Measurements from ENCODE around the gene ALG9. TPM values are rescaled to one million over a fixed set of nuclear protein-coding genes. Genes with fewer than 3 reads are reported as not detected.

ALG9 gene, protein sequence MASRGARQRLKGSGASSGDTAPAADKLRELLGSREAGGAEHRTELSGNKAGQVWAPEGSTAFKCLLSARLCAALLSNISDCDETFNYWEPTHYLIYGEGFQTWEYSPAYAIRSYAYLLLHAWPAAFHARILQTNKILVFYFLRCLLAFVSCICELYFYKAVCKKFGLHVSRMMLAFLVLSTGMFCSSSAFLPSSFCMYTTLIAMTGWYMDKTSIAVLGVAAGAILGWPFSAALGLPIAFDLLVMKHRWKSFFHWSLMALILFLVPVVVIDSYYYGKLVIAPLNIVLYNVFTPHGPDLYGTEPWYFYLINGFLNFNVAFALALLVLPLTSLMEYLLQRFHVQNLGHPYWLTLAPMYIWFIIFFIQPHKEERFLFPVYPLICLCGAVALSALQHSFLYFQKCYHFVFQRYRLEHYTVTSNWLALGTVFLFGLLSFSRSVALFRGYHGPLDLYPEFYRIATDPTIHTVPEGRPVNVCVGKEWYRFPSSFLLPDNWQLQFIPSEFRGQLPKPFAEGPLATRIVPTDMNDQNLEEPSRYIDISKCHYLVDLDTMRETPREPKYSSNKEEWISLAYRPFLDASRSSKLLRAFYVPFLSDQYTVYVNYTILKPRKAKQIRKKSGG
- total RNA-seq: 14.5 TPM
- long read RNA-seq, partial matches to known transcripts: 2 of 8 reads
- long read RNA-seq, other reads (novel, unspliced or antisense): 1 of 8 reads

DNA sequence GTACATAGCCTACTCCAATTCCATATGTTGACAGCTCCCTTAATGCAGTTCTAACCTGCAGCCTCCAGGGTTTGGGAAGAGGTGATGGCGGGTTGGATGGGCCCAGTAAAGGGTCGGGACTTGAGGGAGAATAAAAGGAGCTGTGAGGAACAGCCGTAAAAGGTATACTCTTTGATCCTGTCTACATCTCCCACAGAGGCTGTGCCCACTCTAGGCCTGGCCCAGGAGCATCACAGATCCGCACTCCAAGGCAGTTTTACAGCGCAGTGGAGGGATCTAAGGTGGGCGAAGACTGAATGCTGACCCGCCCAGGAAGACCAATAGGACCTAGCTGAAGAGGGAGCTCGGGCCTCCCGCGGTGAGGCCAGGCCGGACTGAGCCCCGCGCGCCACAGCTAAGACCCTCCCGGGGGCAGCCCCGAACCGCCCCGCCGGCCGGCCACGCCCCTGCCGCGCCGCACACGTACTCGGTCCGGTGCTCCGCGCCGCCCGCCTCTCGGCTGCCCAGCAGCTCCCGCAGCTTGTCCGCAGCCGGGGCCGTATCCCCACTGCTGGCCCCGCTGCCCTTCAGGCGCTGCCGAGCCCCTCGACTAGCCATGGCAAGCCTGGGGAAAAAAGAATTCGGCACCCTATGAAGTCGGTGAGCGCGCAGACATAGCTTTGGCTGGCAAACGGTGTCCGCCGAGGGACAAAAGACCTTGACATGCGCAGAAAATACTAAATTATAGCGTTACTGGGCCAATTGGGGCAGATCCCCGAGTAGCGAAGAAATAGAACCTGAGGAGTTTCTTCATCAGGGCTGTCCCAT, at the start of gene ALG9:
ALG9 (minus strand) TSS at position 696 of the 807 bp plus-strand sequence; CDS start at position 597, 99 bp downstream.
- DNase-seq (ENCODE audit: missing footprints): peak; percentile 87
- intact Hi-C loops (cut with DNase I): no loop called here
- peak; percentile 94 for ATAC-seq

DNA sequence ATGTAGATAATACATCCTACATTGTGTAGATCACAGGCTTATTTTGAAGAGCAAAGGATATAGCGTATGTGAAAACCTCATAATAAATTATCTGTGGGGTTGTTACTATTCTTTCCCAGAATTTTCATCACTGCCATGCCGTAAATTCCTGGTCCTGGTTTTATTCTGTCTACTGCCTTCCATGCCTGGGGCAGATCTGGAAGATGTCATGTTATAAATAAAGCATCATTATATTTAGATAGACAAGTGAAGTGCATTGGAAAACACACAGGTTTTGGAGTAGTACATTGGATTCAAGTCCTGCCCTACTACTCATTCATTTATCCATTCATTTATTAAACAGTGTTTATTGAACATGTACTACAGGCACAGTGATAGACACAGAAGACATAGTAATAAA, 49.5 kb upstream of the ALG9 start:
- intact Hi-C loops (cut with DNase I): loop anchor here (10.0 kb wide), 1 partner anchor 254 kb away; the partner anchor contains the start of gene BCO2
- ATAC-seq: no peak

DNA sequence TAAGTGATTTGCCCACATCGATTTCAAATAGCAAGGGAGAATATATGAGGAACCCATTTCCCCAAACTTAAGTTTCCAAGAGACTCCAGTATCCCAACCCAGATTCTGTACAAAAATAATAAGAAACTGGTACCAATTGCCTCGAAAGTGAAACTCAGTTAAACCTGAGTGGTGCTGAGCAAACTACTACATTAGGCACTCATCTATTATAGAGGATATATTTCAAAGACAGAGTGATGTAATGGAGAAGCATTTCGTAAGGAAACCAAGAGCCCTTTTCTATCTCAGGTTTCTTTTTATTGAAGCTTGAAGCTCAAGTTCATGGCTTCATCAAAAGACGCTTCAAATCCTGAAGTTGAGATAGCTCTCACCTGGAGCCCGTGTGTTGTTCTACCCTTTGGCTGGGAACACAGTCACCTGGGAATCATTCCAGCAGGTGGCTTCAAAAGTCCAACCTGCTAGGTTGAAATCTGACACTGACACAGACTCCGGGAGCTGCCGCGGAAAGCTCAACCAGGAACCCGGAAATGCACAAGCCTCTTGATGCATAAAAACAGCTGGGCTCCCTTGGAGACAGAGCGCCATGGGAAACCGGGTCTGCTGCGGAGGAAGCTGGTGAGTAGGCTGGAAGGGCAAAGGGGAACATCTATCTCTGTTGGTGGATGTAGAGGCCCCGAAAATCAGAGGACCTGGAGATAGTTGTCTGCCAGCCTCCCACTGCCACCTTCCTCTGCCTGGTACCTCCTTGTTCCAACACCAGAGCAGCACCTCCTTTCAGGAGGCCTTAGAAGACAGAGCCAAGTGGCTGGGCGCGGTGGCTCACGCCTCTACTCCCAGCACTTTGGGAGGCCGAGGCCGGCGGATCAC, 47.2 kb upstream of the ALG9 start, which contains the start of gene C11orf52:
C11orf52 (plus strand) TSS at position 524 of the 867 bp plus-strand sequence; CDS start at position 584, 60 bp downstream.
- no peak for ATAC-seq
- no peak for DNase-seq (ENCODE audit: missing footprints)
- intact Hi-C loops (cut with DNase I): no loop called here

More for the DNA sequence above, 49.5 kb upstream of the ALG9 start:
- DNase-seq (ENCODE audit: missing footprints): no peak

DNA sequence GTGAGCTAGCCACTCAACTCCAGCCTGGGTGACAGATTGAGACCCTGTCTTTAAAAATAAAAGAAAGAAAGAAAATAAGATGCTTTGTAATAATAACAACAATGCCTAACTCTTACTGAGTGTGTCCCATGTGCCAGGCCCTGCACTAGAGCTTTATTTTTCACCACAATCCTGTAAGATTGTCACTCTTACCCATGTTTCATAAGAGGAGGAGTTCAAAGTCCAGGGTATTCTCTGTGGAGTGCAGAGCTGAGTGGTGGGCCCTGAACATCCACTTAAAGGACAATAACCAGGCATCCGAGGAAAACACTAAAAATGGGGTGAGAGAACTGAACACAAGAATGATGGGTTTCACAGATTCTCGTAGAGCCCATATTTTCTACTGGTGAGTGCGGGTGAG, 46.4 kb upstream of the ALG9 start:
- no peak for ATAC-seq
- intact Hi-C loops (cut with DNase I): no loop called here

DNA sequence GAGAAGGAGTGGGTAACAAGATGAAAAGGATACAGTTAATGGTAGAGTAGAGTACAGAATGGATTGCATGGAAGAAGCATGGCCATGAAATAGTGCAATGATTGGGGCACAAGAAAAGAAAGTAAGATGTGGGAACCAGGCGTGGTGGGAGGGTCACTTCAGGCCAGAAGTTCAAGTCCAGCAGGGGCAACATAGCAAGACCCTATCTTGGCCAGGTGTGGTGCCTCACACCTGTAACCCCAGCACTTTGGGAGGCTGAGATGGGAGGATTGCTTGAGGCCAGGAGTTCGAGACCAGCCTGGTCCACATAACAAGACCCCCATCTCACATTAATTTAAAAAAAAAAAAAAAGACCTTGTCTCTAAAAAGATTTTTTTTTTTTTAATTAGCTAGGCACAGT, 45.9 kb upstream of the ALG9 start:
- intact Hi-C loops (cut with DNase I): no loop called here
- no peak for DNase-seq (ENCODE audit: missing footprints)
- ATAC-seq: no peak

More for the DNA sequence above, 46.4 kb upstream of the ALG9 start:
- DNase-seq (ENCODE audit: missing footprints): no peak

DNA sequence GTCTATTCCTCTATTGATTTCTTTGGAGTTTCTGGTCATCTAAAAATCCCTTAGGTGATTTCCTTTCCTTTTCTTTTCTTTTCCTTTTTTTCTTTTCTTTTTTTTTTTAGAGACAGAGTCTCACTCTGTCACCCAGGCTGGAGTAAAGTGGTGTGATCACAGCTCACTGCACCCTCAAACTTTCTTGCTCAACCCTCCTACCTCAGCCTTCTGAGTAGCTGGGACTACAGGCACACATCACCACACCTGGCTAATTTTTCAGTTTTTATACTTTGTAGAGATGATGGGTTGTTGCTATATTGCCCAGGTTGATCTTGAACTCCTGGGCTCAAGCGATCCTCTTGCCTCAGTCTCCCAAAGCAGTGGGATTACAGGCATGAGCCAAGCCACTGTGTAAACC, 45.4 kb upstream of the ALG9 start:
- intact Hi-C loops (cut with DNase I): no loop called here
- DNase-seq (ENCODE audit: missing footprints): no peak
- ATAC-seq: no peak

DNA sequence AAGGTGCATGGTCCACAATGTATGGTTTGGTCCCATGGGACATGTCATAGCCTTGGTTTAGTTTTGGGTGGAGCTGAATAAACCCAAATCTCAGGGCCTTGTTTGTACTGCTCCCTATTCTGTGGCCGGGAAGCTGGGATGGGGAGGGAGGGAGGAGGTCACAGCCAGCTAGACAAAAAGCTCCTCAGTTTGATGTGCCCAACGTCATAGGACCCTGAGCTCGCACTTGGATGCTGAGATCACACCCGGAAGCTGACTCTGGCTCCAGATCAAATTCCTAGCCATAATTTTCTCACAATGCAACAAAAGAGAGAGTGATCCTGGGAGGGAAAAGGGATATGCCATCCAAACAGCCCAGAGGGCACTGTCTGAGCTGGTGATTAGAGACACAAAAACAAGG, 42.6 kb upstream of the ALG9 start:
- peak; percentile 27 for ATAC-seq
- intact Hi-C loops (cut with DNase I): no loop called here
- no peak for DNase-seq (ENCODE audit: missing footprints)

DNA sequence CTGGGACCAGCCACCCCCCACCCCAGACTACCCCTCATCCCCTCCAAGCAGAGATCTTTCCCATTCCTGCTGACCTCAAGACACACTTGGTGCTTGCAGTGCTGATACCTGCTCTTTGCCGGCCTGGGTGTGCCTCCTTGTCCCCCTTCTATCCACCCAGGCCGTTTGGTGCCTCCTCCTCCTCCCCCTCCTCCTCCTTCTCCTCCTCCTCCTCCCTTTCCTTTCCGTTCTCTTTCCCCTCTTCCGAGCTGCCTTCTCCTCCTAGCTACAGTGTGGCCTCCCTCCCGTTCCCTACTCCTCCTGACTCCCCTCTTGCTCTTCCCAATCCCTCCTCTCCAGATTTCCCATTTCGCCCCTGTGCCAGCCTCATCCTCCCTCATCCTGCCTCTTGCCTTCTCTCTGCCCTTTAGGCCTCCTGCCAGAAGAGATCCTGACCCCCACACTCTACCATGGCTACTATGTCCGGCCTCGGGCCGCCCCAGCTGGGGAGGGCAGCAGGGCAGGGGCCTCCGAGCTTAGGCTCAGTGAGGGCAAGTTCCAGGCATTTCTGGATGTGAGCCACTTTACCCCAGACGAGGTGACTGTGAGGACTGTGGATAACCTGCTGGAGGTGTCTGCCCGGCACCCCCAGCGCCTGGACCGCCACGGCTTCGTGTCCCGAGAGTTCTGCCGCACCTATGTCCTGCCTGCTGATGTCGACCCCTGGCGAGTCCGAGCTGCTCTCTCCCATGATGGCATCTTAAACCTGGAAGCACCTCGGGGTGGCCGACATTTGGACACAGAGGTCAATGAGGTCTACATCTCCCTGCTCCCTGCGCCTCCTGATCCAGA, 41.9 kb upstream of the ALG9 start:
- DNase-seq (ENCODE audit: missing footprints): peak; percentile 67
- intact Hi-C loops (cut with DNase I): no loop called here
- ATAC-seq: peak; percentile 26

DNA sequence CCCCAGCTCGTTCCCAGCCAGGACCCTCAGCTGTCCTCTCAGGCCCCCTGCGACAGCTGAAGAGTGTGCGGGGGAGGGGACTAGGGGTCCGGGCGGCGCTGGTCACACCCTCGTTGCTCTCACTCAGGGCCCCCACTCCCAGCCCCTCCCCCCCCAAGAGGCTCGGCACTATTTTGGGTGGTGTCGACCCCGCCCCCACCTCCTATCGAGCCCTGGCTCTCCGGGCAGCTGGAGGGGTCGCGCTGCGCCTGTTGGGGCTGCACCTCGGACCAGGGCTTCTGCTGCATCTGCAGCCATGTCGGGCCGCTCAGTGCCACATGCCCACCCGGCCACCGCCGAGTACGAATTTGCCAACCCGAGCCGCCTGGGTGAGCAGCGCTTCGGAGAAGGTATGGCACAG, 41.2 kb upstream of the ALG9 start, which contains the start of gene HSPB2:
HSPB2 (plus strand) TSS at position 200 of the 400 bp plus-strand sequence; CDS start at position 296, 96 bp downstream.
- ATAC-seq (peak; percentile 11), DNase-seq (ENCODE audit: missing footprints) (peak; percentile 70)
- intact Hi-C loops (cut with DNase I): loop anchor here (1.0 kb wide), 1 partner anchor 33 kb away; the partner anchor contains the start of genes CFAP68 and FDXACB1

DNA sequence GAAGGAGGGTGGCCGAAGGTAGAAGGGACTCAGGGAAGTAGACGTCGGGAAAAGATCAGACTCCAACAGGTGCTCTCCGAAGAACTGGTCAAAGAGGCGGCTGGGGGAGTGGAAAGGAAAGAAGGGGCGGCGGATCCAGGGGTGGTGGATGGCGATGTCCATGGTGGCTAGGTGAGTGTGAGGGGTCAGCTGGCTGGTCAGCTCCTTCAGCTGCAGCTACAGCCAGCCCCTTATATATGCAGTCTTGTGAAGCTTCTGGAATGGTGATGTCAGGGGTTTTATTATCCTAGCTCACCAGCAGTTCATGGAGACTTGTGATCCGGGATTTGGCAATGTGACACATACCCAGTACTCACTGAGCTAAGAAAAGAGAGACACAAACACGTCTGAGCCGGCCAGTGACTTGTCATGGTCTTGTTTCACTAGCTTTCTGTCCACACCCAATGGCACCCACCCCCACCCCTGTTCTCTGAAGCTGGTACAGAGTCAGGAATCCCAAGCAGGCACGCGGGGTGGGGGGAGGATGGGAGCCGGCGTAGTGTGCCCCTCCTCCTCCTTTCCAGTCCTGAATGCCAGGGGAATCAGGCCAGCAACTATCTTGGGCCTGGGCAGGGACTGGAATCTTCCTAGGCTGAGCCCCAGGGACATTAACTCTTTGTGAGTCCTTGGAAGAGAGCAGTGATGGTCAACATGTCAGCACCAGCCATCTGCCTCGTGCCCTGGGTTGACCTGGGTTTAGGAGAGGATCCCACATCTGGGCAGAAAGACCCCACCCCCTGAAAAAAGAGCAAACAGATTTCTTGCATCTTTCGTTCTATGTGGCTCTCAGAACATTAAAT, 40.4 kb upstream of the ALG9 start, which contains the start of gene CRYAB:
CRYAB (minus strand) TSS at position 208 of the 839 bp plus-strand sequence; CDS start at position 162, 46 bp downstream.
- ATAC-seq: peak; percentile 84
- intact Hi-C loops (cut with DNase I): loop anchor here (1.0 kb wide), 1 partner anchor 32 kb away; the partner anchor contains the start of genes CFAP68 and FDXACB1
- peak; percentile 91 for DNase-seq (ENCODE audit: missing footprints)

DNA sequence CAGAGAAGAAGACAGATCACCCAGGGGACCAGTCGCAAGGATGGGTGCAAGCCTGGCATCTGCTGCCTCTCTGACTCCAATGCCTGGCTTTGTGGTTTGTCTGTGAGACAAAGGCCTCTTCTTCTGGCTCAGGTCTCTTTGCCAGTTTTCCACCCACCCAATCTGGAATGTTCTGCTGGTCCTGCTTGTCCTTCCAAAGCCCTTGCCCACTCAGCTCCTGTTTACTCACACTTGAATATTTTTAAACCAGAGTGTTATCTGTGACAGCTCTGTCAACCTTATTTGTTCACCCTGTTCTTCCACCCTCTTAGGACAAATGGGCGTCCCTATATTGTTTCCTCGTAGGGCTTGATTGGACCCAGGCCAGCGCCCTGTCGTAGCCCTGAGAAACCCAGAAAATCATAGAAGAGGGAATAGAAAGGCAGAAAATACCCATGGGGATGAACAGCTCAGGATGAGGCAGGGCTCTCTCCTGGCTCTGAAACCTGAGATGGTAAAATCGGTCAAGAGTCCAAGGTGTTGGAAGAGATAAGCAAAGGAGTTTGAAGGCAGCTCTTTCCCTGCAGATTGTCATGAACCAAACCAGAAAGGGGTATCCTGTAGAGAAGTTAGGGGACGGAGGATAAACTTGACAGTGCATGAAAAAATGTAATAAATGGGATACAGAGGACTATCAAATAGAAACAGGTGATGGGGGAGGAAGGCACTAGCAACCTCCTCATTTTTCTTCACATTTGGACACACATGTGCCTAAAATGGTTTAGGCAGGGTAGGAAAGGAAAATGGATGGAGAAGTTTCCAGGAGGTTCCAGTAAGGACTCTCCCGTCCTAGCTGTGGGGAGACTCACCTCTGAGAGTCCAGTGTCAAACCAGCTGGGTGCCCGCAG, 39.5 kb upstream of the ALG9 start:
- DNase-seq (ENCODE audit: missing footprints) (no peak), ATAC-seq (peak; percentile 14)
- intact Hi-C loops (cut with DNase I): no loop called here

DNA sequence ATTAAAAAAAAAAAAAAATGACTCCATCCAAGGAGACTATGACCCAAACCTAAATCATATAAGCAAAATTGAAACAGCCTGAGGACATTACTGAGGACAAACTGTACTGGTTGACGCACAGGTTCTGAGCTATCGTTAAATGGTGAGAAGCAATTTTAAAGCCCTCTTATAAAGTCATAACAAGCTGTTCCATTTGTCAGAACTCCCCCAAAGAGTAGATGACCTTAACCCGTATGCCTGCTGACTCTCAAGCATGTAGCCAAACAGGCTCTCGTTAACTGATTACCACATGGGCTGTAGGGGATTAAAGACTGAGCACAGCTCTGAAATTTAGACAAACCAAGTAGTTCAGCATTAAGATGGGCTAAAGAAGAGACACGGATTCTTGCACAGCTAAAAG, 38.0 kb upstream of the ALG9 start:
- no peak for DNase-seq (ENCODE audit: missing footprints)
- ATAC-seq: no peak
- intact Hi-C loops (cut with DNase I): no loop called here

DNA sequence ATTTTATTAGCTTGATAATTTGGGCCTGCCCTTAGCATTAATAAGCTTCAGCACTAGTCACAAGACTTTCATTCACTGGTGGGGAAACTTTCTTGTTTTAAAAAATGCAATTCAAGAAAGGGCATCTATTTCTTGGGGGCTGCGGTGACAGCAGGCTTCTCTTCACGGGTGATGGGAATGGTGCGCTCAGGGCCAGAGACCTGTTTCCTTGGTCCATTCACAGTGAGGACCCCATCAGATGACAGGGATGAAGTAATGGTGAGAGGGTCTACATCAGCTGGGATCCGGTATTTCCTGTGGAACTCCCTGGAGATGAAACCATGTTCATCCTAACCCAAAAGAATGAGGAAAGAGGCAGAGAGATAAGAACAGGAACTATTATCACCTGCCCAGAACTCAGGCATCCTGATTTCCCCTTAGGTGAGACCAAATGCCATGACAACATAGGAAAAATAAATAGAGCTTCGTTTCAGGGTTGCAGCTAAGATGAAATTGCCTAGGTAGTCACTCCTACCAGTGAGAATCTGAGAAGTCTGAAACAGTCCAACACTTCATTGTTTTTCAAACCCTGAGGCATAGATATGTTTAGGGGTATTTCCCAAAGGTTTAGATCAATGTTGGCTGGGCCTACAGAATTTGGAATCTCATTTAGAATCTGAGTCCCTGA, 37.4 kb upstream of the ALG9 start:
- DNase-seq (ENCODE audit: missing footprints) (no peak), ATAC-seq (no peak)
- intact Hi-C loops (cut with DNase I): no loop called here

DNA sequence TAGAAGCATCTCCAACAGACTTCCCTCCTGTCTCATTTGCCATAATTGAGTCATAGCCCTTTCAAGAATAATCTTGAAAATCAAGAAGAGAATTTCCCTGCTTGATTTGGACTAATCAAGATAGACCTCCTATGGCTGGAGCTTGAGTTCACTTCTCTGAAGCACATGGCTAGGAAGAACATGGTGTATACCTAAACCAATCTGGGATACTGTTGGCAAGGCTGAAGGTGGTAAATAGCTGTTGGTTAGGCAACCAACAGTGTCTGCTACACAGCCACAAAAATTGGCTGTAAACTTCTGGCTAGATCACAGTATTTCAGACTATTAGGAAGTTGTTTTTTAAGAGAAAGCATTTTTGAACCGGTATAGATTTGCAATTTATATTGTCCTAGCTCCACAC, 35.3 kb upstream of the ALG9 start:
- intact Hi-C loops (cut with DNase I): no loop called here
- DNase-seq (ENCODE audit: missing footprints) (no peak), ATAC-seq (no peak)

DNA sequence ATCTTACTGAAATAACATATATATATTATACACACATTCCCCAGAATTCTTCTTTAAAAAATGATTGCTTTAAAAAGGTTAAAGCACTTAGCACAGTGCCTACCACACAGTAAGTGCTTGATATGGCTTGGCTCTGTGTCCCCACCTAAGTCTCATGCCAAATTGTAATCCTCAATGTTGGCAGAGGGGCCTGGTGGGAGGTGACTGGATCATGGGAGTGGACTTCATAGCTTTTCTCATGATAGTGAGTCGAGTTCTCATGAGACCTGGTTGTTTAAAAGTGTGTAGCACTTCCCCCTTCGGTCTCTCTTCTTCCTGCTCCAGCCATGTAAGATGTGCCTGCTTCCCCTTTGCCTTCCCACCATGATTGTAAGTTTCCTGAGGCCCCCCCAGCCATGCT, 34.0 kb upstream of the ALG9 start:
- intact Hi-C loops (cut with DNase I): no loop called here
- peak; percentile 47 for DNase-seq (ENCODE audit: missing footprints)
- ATAC-seq: peak; percentile 58

Measured in Right ventricle myocardium inferior (tissue), 1 donor.